T1000 (cell line): ENCODE data around the gene STC2.

Experiments used
- DNase-seq: peaks from one replicate; lab custom pipeline; 2025; ENCODE audit warnings: mixed read lengths; lab: John Stamatoyannopoulos, UW

The STC2 gene

GRCh38 chr5:173268750-173269432, 59.3 kb downstream of the STC2 start:
- no peak for DNase-seq

- no peak for DNase-seq
These were observed 62.8 kb downstream of the STC2 start for GRCh38 chr5:173265433-173265832.
